AG04449 (cell line): ENCODE data around the gene CDHR2.
"Not testable (repeated sequence)": the region's sequence is repeated elsewhere in the genome, so short reads cannot be mapped to it uniquely, and the experiment has no call there.

Experiments used
- CTCF ChIA-PET: fragments of 350-600 bp; formaldehyde crosslinking; extraction: SDS; loops from one replicate; lab custom pipeline; 2021; ENCODE audit warnings: antibody characterized with exemption; lab: Yijun Ruan, JAX
- POLR2A ChIA-PET: fragments of 400-600, 350-600 bp; formaldehyde crosslinking; extraction: SDS; loops from one replicate; lab custom pipeline; 2020; ENCODE audit warnings: antibody characterized with exemption, inconsistent platforms; lab: Yijun Ruan, JAX
- DNase-seq: peaks from one replicate; pipeline ENCODE4 v3.0.0-alpha.2; 2010; ENCODE audit warnings: low read depth, low spot score
- H3K4me3 ChIP-seq: 2 replicates; pipeline ENCODE4 v1.5.1; 2011; ENCODE audit warnings: low read depth, mild to moderate bottlenecking, control low read depth, low read length
- TF ChIP-seq, protein P1 (sequence below): IDR thresholded peaks from one replicate; pipeline ENCODE4 v1.5.1; 2011; ENCODE audit warnings: mild to moderate bottlenecking, moderate library complexity, low read length, control low read depth, inconsistent platforms; ENCODE audit not compliant: insufficient read depth; ENCODE audit errors: missing control alignments

Gene CDHR2

DNA sequence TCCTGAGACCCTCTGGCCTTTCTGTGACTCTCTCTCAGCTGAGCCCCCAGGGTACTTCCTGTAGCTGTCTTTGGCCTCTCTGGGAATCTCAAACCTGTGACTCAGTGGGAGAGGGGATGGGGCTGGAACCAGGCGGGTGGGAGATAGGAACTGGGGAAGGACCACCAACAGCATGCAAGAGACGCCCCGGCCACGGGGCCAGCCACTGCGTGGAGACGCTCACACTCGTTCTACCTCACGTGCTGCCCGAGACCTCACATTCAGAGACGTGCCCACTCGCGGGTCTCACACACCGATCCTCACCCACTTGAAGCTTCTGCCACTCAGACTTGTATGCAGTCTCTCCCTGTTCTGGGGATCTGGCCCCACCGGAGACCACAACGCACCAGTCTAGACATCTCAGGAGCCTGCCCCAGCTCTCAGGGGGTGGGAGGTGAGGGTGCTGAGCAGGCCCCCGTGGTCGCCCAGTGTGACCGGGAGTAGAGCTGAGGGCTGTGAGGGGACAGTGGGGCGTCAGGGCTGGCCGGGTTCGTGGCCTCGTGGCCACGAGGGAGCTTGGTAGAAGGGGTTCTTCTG is 47.0 kb downstream of the CDHR2 start:
- no peak for DNase-seq
- POLR2A ChIA-PET, result interaction anchor here (0.6 kb wide), 1 partner anchor 19 kb away, joined by 4 read pairs; no protein-coding TSS in a partner anchor

DNA sequence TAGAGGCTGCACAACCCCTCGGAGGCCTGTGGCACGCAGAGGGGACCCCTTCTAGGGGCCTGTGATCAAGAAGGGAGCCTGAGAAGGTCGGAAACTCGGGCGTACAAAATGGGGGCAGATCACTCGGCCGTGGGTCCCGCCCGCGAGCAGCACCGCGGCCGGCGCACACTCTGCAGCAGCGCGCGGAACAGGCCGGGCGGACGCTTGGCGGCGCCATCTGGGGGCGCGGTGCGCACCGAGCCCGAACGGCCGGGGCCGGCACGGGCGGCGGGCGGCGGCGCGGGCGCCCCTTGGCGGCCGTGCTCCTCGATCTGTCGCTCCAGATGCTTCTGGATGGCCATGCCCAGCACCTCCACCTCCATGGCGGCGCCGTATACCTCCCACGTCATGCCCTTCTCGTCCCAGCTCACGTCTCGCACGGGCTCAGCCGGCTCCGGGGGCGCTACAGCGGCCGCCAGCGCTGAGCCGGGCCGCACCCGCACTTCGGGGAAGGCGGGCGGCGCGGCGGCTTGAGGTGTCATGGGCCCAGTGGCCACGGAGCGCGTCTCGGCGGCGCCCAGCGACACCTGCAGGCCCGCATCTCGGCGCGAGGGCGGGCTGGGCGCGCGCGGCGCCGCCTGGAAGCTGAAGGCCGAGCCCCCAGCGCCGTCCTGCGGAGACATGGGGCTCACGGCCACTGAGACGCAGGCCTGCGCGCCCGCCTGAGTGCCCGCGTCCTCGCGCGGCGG is 47.7 kb downstream of the CDHR2 start:
- no peak for DNase-seq
- TF ChIP-seq, protein P1, sequence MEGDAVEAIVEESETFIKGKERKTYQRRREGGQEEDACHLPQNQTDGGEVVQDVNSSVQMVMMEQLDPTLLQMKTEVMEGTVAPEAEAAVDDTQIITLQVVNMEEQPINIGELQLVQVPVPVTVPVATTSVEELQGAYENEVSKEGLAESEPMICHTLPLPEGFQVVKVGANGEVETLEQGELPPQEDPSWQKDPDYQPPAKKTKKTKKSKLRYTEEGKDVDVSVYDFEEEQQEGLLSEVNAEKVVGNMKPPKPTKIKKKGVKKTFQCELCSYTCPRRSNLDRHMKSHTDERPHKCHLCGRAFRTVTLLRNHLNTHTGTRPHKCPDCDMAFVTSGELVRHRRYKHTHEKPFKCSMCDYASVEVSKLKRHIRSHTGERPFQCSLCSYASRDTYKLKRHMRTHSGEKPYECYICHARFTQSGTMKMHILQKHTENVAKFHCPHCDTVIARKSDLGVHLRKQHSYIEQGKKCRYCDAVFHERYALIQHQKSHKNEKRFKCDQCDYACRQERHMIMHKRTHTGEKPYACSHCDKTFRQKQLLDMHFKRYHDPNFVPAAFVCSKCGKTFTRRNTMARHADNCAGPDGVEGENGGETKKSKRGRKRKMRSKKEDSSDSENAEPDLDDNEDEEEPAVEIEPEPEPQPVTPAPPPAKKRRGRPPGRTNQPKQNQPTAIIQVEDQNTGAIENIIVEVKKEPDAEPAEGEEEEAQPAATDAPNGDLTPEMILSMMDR, result no peak
- POLR2A ChIA-PET, result no interaction called here
- CTCF ChIA-PET, result interaction anchor here (0.6 to 2.1 kb wide), 5 partner anchors 10 to 180 kb away, joined by 4 to 5 read pairs (median 5); no protein-coding TSS in a partner anchor
- H3K4me3 ChIP-seq, result no peak overlapping the region

More for the DNA sequence above, 47.0 kb downstream of the CDHR2 start:
- TF ChIP-seq, protein P1, result no peak
- CTCF ChIA-PET, result interaction anchor here (0.6 to 2.1 kb wide), 5 partner anchors 10 to 179 kb away, joined by 3 to 5 read pairs (median 4); no protein-coding TSS in a partner anchor
- H3K4me3 ChIP-seq, result no peak overlapping the region

DNA sequence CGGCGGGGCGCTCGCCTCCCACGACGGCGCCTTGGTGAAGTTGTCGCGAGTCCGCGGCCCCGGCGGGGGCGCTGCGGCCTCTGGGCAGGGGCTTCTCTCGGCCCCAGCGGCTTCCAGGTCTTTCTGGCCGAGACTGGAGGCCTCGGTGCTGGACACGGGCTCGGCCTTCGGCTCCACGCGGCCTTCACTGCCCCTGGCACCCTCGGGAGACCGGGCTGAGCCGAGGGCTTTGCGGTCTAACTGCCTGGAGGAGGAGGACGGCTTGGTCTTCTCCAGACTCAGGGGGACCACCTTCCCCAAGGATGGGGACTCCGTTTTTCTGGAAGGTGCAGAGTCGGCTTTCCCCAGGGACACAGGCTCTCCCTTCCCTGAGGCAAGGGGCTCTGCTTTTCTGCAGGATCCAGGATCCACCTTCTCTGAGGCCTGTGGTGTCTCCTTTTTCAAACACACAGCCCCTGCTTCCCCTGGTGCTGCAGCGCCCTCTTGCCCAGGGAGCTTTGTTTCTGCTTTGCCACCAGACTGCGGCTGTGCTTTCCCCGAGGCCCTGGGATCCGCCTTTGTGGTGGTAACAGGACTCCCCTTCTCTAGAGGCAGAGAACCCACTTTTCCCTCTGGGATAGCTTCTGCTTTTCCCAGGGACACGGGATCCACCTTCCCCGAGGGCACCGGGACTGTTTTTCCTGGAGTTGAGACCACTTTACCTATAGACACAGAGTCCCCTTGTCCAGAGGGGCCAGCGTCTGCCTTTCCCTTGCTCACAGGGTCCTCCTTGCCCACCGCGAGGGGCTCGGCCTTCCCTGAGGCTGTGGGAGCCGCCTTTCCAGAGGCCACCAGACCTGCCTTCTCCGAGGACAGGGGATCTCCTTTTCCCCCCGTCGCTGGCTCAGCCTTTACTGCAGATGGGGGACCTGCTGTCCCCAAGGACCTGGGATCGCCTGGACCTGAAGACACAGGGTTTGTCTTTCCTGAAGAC is 48.6 kb downstream of the CDHR2 start:
- ChIA-PET CTCF (interaction anchor here (1.8 to 2.1 kb wide), 2 partner anchors 19 to 23 kb away, joined by 5 read pairs; no protein-coding TSS in a partner anchor), POLR2A (no interaction called here)
- TF ChIP-seq, protein P1, result no peak
- no peak for DNase-seq
- no peak overlapping the region for H3K4me3 ChIP-seq

DNA sequence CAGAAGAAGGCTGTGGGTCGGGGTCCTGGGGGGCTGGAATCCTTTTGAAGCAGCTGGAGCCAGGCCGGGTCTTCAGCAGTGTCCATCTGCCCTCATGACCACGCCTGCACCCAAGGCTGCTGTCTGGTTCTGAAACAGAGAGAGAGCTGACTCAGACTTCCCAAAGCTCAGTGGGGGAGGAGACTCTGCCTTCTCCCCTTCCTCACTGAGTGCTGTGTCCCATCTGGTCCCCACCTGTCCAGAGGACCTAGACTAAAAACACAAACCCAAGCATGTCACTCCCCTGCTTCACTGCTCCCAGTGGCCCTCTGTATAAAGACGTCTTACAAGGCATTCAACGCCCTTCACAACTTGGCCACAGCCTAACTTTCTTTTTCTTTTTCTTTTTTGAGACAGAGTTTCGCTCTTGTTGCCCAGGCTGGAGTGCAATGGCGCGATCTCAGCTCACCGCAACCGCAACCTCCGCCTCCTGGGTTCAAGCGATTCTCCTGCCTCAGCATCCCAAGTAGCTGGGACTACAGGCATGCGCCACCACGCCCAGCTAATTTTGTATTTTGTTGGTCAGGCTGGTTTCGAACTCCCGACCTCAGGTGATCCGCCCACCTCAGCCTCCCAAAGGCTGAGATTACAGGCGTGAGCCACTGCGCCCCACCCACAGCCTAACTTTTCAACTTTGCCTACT is 50.7 kb downstream of the CDHR2 start:
- CTCF ChIA-PET, result interaction anchor here (0.8 to 1.4 kb wide), 3 partner anchors 22 to 60 kb away, joined by 3 read pairs; no protein-coding TSS in a partner anchor
- POLR2A ChIA-PET, DNase-seq, H3K4me3 ChIP-seq: not testable (repeated sequence)

DNA sequence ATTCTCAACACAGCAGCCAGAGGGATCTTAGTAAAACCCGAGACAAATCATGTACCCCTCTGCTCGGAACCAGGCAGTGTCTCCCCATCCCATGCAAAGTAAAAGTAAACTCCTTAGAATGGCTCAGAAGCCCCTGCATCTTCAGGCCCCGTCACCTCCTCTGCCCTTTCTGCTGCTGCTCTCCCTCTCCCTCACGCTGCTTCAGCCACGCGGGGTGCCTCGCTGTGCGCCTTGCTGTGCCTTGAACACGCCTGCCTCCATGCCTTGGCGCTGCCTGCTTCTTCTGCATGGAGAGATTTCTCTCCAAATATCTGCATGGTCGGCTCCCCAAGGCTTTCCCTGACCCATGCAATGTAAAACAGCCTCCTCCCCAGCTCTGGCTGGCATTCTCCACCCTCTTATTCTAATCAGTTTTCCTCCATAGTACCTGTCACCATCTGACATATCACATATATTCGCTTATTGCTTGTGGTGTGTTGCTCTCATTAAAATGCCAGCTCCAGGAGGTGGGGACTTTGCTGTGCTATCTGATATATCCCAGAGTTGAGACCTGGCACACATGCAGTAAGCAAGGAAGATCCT is 52.9 kb downstream of the CDHR2 start:
- POLR2A ChIA-PET, result no interaction called here
- TF ChIP-seq, protein P1, result no peak
- CTCF ChIA-PET, result interaction anchor here (0.8 to 1.2 kb wide), 3 partner anchors 29 to 57 kb away, joined by 3 to 4 read pairs (median 3); no protein-coding TSS in a partner anchor
- DNase-seq, result no peak
- H3K4me3 ChIP-seq, result no peak overlapping the region
